ENCODE results near the gene EIF3M.
"Not testable (repeated sequence)": the region's sequence is repeated elsewhere in the genome, so short reads cannot be mapped to it uniquely, and the experiment has no call there.

The EIF3M gene

DNA sequence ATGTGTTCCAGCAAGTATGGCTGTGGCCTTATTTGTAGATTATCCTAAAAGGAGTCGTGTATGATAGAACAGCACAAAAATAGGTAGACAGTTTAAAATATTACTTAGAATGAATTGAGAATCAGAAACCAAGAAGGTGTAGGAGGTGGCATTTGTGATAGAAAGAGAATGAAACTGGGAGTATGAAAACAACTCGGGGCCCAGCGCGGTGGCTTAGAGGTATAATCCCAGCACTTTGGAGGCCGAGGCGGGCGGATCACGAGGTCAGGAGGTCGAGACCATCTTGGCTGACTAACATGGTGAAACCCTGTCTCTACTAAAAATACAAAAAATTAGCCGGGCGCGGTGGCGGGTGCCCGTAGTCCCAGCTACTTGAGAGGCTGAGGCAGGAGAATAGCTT is 12.5 kb downstream of the EIF3M start:
- DNase-seq (ENCODE audit: low read depth in 1 of 2, low spot score in 1 of 2) = not testable (repeated sequence)

DNA sequence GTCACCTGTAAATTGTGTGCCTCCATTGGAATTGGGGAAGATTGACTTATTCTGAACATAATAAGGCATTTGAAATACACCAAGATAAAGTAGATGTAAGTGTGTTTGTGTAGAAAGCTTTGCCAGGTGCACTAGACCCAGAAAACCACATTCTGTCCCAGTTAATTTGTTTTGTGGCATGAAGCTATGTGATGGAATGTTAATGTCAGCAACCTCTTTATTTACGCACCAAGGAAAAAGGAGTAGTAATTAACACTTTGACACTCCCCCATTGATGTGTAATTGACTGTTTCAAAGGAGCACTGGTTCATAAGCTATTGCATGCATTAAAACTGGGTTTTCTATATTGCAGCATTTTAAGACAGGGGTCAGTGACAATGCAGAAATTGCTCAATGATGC is 14.3 kb downstream of the EIF3M start:
- no peak for DNase-seq (ENCODE audit: low read depth in 1 of 2, low spot score in 1 of 2)

DNA sequence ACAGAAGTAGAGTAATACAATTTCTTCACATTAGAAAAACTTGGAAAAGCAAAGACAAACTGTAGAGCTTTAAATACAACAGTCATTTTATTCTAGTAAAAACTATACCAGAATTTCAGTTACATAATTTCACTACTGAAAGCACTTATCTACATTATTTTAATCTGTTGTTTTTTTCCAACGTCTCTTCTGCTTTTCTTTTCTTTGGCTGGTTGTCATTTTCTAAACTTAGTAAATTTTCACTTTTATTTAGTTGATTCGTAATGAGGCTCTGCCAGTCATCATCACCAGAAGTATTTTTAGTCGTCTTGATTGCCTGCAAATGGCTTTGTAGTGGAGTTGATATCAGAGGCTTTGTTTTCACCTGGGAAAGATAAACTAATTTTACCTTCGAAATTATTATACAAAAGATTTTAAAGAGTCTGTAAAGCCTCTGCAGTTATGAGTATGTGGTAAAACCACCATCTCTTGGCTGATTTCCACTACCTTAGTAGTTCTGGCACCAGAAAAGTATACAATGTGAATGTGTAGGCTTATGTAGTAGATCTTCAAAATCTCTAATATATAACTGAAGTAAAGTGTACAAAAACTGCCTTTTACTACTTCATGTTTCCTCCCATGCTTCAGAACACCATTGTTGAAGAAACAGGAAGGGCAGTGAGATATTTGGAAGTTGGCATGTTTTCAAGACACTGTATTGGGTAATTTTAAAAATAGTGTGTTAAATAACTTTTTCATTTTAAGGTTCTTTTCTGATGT is 19.2 kb downstream of the EIF3M start:
- no peak for DNase-seq (ENCODE audit: low read depth in 1 of 2, low spot score in 1 of 2)

DNA sequence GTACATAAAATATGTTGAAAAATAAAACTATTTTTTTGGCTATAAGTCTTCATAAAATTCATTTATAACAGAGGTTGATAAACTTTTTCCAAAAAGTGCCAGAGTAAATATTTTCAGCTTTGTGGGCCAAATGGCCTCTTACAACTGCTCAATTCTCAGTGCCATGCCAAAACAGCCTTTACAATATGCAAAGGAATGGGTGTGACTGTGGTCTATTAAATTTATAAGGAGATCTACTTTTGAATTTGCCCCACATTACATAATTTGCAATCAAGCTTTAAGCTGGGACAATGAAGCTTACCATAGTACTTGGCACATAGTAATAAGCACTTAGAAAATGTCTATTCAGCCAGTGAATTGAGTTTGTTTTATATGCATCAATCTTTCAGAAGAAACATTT is 22.6 kb downstream of the EIF3M start:
- no peak for DNase-seq (ENCODE audit: low read depth in 1 of 2, low spot score in 1 of 2)

DNA sequence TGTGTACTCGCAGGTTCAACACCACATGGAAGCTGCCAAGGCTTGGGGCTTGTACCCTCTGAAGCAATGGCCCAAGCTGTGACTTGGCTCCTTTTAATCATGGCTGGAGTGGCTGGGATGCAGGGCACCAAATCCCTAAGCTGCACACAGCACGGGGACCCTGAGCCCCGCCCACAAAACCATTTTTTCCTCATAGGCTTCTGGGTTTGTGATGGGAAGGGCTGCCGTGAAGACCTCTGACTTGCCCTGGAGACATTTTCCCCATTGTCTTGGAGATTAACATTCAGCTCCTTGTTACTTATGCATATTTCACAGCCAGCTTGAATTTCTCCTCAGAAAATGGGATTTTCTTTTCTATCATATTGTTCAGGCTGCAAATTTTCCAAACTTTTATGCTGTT is 25.2 kb downstream of the EIF3M start:
- DNase-seq (ENCODE audit: low read depth in 1 of 2, low spot score in 1 of 2) = not testable (repeated sequence)

DNA sequence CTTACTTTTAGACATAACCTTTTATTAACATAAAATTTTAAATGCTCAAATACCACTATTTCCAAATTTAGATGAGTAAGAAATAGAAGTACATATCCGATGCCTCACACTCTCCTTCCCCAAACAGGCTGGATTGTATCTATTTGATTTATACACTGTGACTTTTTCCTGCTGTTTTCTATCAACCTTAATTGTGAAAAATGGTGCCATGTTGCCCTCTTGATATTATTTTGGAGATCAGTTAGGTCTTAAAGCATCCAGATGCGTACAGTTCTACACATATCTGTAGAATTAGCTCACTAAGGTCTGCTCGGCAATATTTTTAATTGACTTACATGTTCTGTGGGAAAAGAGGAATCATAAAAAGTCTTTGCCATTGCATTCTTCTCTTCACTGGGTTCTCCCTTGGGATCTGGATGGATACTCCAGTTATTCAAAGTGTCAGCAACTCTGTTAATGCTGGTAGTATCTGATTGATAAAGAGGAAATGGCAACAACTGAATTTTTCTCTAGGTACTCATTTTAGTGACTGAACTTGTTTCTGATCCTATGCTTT is 27.2 kb downstream of the EIF3M start:
- DNase-seq (ENCODE audit: low read depth in 1 of 2, low spot score in 1 of 2) = no peak

DNA sequence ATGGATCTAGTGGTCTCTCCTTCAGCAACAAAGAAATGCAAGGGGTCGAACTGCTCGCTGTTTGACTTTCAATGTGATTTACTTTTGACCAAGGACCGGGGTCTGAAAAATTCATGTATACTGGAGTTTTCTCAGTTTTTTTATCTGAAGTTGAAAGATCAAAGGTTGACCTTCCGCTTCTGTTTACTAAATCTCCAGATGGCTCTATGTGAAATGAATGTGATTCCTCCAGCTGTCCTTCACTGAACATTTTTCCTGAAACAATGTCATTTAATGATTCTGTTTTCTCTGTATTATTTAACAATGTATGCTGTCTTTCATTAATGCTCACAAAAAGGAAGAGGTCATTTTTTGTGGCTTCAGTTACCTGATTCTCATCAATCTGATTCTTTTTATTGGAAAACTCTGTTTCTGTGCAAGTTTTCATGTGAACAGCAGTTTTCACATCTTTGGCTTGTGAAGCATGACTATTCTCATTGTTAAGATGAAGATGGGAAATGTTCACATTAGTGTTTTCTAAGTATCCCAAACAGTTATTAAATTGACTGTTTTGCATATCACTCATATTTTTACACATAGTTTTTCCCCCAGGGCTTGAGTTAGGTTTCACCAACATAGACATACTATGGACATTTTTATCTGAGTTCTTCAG is 30.0 kb downstream of the EIF3M start:
- DNase-seq (ENCODE audit: low read depth in 1 of 2, low spot score in 1 of 2) = no peak

DNA sequence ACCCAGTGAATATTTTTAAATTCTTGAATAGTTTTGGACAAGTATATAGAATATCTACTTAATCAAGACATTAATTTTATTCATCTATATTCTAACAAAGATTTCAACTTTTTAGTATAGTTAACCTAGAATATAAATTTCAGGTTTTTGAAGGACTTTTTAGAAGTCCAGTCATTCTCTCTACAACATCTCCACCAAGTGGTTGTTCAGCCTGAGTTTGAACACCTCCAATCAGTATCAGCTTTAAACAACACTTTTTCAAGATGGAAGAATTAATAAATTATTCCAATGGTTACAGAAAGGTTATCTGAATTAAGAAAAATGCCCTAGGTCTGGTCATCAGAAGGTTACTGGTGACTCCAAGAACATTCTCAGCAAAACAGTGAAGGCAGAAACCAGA is 31.8 kb downstream of the EIF3M start:
- no peak for DNase-seq (ENCODE audit: low read depth in 1 of 2, low spot score in 1 of 2)

DNA sequence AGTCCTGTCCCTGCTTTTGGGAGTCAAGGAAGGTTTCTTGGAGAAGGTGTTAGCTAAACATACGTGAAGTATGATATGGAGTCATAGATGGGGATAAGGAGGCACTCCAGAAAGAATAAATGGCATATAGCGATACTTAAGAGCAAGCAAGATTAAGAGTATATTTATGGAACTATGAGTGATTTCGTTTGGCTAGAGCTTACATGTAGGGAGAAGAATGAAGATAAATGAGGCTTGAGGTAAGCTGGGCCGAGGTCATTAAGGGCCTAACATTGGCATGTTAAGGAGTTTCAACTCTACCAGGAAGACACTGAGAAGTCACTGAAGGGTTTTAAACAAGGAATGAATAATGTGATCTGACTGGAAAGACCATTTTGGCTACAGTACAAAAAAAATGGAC is 33.3 kb downstream of the EIF3M start:
- no peak for DNase-seq (ENCODE audit: low read depth in 1 of 2, low spot score in 1 of 2)

DNA sequence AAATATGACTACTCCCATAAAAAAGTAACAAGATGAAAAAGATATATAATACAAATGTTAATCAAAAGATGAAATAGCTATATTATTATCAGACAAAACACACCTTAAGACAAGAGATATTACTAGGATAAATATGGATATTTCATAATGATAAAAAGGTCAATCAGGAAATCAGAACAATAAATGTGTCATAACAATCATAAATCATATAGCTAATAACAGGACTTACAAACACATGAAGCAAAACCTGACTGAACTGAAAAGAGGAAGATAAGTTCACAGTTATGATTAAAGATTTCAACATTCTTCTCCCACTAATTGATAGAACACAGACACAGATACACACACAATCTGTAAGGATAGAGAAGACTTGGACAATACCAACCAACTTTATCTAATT is 47.2 kb downstream of the EIF3M start:
- DNase-seq (ENCODE audit: low read depth in 1 of 2, low spot score in 1 of 2) = no peak

DNA sequence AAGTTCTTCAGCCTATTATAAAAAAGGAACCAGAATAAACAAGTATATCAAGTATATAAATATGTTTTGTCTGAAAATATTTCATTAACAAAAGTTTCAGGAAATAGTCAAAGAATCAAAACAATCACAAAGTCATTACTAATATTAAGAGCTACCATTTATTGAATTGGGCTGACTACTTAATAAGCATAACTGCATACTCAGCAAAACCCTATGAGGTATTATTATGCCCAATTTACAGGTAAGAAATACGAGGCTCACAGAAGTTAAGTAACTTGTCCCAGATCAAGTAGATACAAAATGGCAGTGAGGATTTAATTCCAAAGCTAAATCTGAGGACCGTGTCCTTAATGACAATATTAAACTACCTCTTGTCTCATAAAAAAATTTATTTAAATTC is 52.2 kb downstream of the EIF3M start:
- DNase-seq (ENCODE audit: low read depth in 1 of 2, low spot score in 1 of 2) = no peak

DNA sequence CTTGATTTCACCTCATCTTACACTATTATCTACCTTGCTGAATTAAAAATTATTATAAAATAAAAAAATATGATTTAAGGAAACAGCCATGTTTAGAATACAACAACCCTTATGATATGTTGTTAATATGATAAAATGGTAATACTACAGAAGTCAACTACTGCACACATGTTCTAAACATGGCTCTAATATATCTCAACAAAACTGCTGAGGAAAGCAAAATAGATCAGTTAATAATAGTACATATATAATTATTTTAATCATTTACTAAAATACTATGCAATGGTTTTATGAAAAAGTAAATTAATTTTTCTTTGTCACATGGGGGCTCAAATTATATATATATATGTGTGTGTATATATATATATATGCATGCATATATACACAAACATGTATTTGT is 57.7 kb downstream of the EIF3M start:
- DNase-seq (ENCODE audit: low read depth in 1 of 2, low spot score in 1 of 2) = no peak

DNA sequence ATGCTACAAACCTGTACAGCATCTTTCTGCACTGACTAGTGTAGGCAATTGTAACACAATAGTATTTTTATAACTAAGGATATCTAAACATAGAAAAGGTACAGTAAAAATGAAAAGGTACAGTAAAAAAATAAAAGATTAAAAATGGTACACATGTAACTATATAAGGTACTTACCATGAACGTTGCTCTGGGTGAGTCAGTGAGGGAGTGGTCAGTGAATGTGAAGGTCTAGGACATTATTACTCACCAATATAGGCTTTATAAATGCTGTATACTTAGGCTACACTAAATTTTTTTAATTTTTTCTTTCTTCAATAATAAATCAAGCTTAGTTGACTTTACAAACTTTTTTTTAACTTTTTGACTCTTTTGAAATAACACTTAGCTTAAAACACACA is 59.9 kb downstream of the EIF3M start:
- no peak for DNase-seq (ENCODE audit: low read depth in 1 of 2, low spot score in 1 of 2)

Data from activated T-helper 1 cell treated with anti-CD3 and anti-CD28 coated beads, Interleukin-2, amount 50 U/mL, for 16 hours (primary cell).